ENCODE measurements around the gene PDCD4. TPM values are rescaled to one million over a fixed set of nuclear protein-coding genes. Genes with fewer than 3 reads are reported as not detected.

The PDCD4 gene
- 9.4 TPM for polyA plus RNA-seq (2013, experiment 1 of 2)
- 9.1 TPM for polyA plus RNA-seq (2013, experiment 2 of 2)

DNA sequence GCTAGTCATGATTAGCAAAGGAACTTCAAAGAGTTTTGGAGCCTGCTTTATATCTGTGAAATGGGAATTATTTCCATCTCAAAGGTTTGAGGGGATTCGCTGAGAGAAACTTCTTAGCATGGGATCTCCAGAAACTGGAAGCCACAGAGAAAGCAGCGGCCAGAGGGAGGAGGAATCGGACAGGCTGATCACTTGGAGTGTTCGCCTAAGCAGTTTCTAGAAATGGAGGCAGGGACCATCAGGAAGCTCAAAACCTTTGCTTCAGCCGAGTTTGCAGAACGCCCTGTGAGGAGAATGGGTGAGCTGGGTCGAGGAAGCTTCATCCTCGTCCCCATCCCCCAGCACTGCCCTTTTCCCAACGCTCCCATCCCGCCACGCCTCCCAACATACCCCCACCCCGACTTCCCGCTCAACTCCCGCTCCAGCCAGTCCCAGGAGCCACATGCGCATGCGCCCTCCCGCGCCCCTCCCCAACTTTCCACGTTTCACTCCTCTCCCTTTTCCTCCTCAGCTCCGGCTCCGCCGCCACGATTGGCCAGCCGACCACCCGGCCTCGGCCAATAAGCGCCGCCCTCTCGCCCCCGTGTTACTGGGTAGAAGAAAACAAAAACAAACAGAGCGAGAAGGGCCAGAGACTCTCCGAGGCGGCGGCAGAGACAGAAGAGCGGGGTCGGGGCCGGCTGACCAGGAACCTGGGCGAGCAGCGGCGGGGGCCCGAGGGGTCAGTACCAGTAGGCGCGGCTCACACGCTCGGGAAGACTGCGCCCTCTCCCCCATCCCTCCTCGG is at the start of gene PDCD4:
TSS of gene PDCD4 (plus strand) at position 631 of the 787 bp plus-strand sequence. CDS start 4,100 bp downstream, outside the sequence.
- Histone ChIP-seq H3K79me2 (ENCODE audit: control insufficient read depth, insufficient read depth, low read length) (no peaks in the 10 kb centered on the region), H3K18ac (ENCODE audit: low read length) (peak within 1 kb of the TSS; percentile 72), H3K4me2 (ENCODE audit: low read length) (peak within 1 kb of the TSS; percentile 89), H3K56ac (ENCODE audit: low read length) (peak within 1 kb of the TSS; percentile 85), H3K36me3 (ENCODE audit: control insufficient read depth, insufficient read depth, low read length) (no peaks in the 10 kb centered on the region), H3K79me1 (ENCODE audit: low read length) (no peaks in the 10 kb centered on the region), H3K27ac (ENCODE audit: low read depth, low read length) (peak within 1 kb of the TSS; percentile 95), H2AK5ac (ENCODE audit: low read length) (peak within 1 kb of the TSS; percentile 15), H4K5ac (ENCODE audit: low read length) (peak within 1 kb of the TSS; percentile 77), H2BK5ac (ENCODE audit: low read length) (peak within 1 kb of the TSS; percentile 36), H3K9ac (ENCODE audit: low read length) (peak within 1 kb of the TSS; percentile 63), H3K4me1 (ENCODE audit: control insufficient read depth, low read depth, low read length) (peaks cover 5% of the 10 kb centered on the region), H2BK15ac (replicated peaks; ENCODE audit: low read depth) (no peak within 1 kb of the TSS), H3K4me3 (ENCODE audit: low read length) (peak within 1 kb of the TSS; percentile 50), H3K4ac (ENCODE audit: low read depth, low read length) (peak within 1 kb of the TSS; percentile 10), H3K27me3 (ENCODE audit: insufficient read depth, low read length, poor library complexity) (no peaks in the 10 kb centered on the region), H2BK120ac (ENCODE audit: low read depth, low read length) (peak within 1 kb of the TSS; percentile 18), H3K23ac (ENCODE audit: low read length) (no peak within 1 kb of the TSS), H4K8ac (ENCODE audit: low read depth, low read length) (peak within 1 kb of the TSS; percentile 44)
- peak; percentile 99 for DNase-seq
- no CpG with 5 or more reads among the region's 47 CpGs for WGBS (ENCODE audit: extremely low coverage, insufficient coverage, low lambda C conversion rate)

DNA sequence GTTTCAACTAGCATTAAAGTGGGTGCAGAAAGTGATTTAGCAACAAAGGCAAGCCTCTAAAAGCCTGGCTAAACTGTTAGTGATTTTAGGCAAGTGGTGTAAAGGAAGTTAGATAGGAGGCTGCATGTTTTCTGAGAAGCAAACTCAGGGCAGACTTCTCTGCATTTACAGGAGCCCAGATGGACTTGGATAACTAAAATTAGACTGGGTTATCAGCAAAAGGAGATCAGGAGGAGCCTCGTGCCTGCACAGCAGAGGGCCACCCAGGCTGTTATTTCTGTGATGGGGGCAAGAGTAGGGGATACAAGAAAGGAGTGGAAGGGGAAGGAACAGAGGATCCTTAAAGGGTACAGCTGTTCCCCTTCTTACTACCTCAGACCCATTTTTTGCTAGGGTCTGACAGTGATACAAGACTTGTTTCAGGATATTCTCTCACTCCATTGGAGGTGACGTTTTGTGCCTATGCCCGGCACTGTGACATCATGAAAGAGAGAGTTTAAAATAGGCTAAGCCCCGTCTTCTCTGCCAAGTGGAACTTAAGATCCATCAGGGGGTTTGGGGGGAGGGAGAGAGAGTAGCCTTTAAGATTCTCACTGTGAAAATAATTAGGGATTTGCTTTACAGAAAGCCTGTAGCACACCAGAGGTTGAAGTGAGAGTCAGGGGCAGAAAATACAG is 49.6 kb upstream of the PDCD4 start:
- H3K18ac ChIP-seq (ENCODE audit: low read length) = no peak overlapping the region

DNA sequence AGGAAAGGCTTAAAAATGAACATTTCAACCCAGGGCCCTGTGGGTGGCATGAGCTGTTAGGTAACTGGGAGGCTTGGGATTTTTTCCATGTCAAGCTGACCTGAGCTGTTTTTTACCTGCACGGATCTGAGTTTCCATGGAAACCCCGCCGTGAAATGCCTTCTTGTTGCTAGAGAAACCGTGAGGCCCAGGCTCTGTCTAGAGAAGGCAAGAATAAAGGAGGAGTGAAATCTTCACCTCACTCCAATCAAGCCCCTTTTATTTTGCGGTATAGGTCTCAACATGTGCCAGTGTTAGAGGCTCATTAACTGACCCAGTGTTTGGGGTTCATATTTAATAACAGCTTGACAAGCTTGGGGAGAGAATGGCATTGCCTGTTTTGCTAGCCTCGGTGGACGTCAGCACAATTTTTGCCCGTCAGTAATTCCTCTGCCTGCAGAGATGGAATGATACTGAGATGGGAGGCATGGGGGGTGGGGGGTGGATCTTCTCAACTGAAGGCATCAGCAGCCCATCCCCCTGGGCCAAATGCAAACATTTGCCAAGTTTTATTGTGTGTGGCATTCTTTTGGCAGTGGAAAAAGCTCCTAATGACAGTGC is 48.9 kb upstream of the PDCD4 start:
- no peak overlapping the region for H3K9ac ChIP-seq (ENCODE audit: low read length)
- no peak overlapping the region for H2BK120ac ChIP-seq (ENCODE audit: low read depth, low read length)
- peaks cover 6% of the 10 kb centered on the region for H3K4me1 ChIP-seq (ENCODE audit: control insufficient read depth, low read depth, low read length)
- no peaks in the 10 kb centered on the region for H3K27me3 ChIP-seq (ENCODE audit: insufficient read depth, low read length, poor library complexity)
- WGBS (ENCODE audit: extremely low coverage, insufficient coverage, low lambda C conversion rate) = no CpG with 5 or more reads among the region's 8 CpGs
- H2BK5ac ChIP-seq (ENCODE audit: low read length) = no peak overlapping the region
- no peaks in the 10 kb centered on the region for H3K79me2 ChIP-seq (ENCODE audit: control insufficient read depth, insufficient read depth, low read length)
- H2AK5ac ChIP-seq (ENCODE audit: low read length) = no peak overlapping the region
- H3K56ac ChIP-seq (ENCODE audit: low read length) = no peak overlapping the region
- H3K79me1 ChIP-seq (ENCODE audit: low read length) = no peaks in the 10 kb centered on the region
- H3K23ac ChIP-seq (ENCODE audit: low read length) = no peak overlapping the region
- H3K4me2 ChIP-seq (ENCODE audit: low read length) = no peak overlapping the region
- peak; percentile 95 for DNase-seq
- H4K8ac ChIP-seq (ENCODE audit: low read depth, low read length) = no peak overlapping the region
- no peak overlapping the region for H2BK15ac ChIP-seq (replicated peaks; ENCODE audit: low read depth)
- no peaks in the 10 kb centered on the region for H3K36me3 ChIP-seq (ENCODE audit: control insufficient read depth, insufficient read depth, low read length)
- no peak overlapping the region for H3K4ac ChIP-seq (ENCODE audit: low read depth, low read length)
- H3K4me3 ChIP-seq (ENCODE audit: low read length) = no peak overlapping the region
- H3K18ac ChIP-seq (ENCODE audit: low read length) = no peak overlapping the region
- H4K5ac ChIP-seq (ENCODE audit: low read length) = no peak overlapping the region
- no peak overlapping the region for H3K27ac ChIP-seq (ENCODE audit: low read depth, low read length)

More for the DNA sequence above, 49.6 kb upstream of the PDCD4 start:
- no peak overlapping the region for H4K8ac ChIP-seq (ENCODE audit: low read depth, low read length)
- H3K23ac ChIP-seq (ENCODE audit: low read length) = no peak overlapping the region
- H3K9ac ChIP-seq (ENCODE audit: low read length) = no peak overlapping the region
- H2AK5ac ChIP-seq (ENCODE audit: low read length) = no peak overlapping the region
- no peak for DNase-seq
- H3K4me3 ChIP-seq (ENCODE audit: low read length) = no peak overlapping the region
- H3K79me2 ChIP-seq (ENCODE audit: control insufficient read depth, insufficient read depth, low read length) = no peaks in the 10 kb centered on the region
- H2BK120ac ChIP-seq (ENCODE audit: low read depth, low read length) = no peak overlapping the region
- no CpG with 5 or more reads among the region's 4 CpGs for WGBS (ENCODE audit: extremely low coverage, insufficient coverage, low lambda C conversion rate)
- peaks cover 6% of the 10 kb centered on the region for H3K4me1 ChIP-seq (ENCODE audit: control insufficient read depth, low read depth, low read length)
- no peak overlapping the region for H3K27ac ChIP-seq (ENCODE audit: low read depth, low read length)
- no peak overlapping the region for H3K56ac ChIP-seq (ENCODE audit: low read length)
- no peak overlapping the region for H3K4ac ChIP-seq (ENCODE audit: low read depth, low read length)
- H2BK5ac ChIP-seq (ENCODE audit: low read length) = no peak overlapping the region
- H2BK15ac ChIP-seq (replicated peaks; ENCODE audit: low read depth) = no peak overlapping the region
- no peaks in the 10 kb centered on the region for H3K36me3 ChIP-seq (ENCODE audit: control insufficient read depth, insufficient read depth, low read length)
- H3K27me3 ChIP-seq (ENCODE audit: insufficient read depth, low read length, poor library complexity) = no peaks in the 10 kb centered on the region
- no peak overlapping the region for H4K5ac ChIP-seq (ENCODE audit: low read length)
- H3K4me2 ChIP-seq (ENCODE audit: low read length) = no peak overlapping the region
- H3K79me1 ChIP-seq (ENCODE audit: low read length) = no peaks in the 10 kb centered on the region

DNA sequence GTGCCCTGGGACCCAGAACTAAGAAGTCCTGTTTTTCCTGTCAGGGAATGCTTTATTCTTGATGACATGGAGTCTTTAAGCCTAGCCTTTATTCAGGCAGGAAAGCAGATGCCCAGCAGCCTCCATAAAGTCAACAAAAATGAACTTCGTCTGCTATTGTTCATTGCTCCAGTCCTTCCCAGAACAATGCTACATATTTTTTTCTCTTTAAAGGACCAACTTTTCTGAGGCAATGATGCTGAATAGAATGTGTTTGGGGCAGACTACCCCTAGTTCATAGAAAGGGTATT is 47.6 kb upstream of the PDCD4 start:
- H2BK5ac ChIP-seq (ENCODE audit: low read length) = no peak overlapping the region
- no CpG with 5 or more reads among the region's 1 CpG for WGBS (ENCODE audit: extremely low coverage, insufficient coverage, low lambda C conversion rate)
- H3K27me3 ChIP-seq (ENCODE audit: insufficient read depth, low read length, poor library complexity) = no peaks in the 10 kb centered on the region
- H3K23ac ChIP-seq (ENCODE audit: low read length) = no peak overlapping the region
- no peaks in the 10 kb centered on the region for H3K36me3 ChIP-seq (ENCODE audit: control insufficient read depth, insufficient read depth, low read length)
- no peak overlapping the region for H3K27ac ChIP-seq (ENCODE audit: low read depth, low read length)
- no peak overlapping the region for H3K4me2 ChIP-seq (ENCODE audit: low read length)
- no peak overlapping the region for H3K18ac ChIP-seq (ENCODE audit: low read length)
- no peak overlapping the region for H3K9ac ChIP-seq (ENCODE audit: low read length)
- H2AK5ac ChIP-seq (ENCODE audit: low read length) = no peak overlapping the region
- H2BK120ac ChIP-seq (ENCODE audit: low read depth, low read length) = no peak overlapping the region
- no peaks in the 10 kb centered on the region for H3K79me1 ChIP-seq (ENCODE audit: low read length)
- H3K56ac ChIP-seq (ENCODE audit: low read length) = no peak overlapping the region
- H4K5ac ChIP-seq (ENCODE audit: low read length) = no peak overlapping the region
- H3K79me2 ChIP-seq (ENCODE audit: control insufficient read depth, insufficient read depth, low read length) = no peaks in the 10 kb centered on the region
- H4K8ac ChIP-seq (ENCODE audit: low read depth, low read length) = no peak overlapping the region
- H2BK15ac ChIP-seq (replicated peaks; ENCODE audit: low read depth) = no peak overlapping the region
- DNase-seq = no peak
- no peak overlapping the region for H3K4ac ChIP-seq (ENCODE audit: low read depth, low read length)
- H3K4me3 ChIP-seq (ENCODE audit: low read length) = no peak overlapping the region
- peaks cover 6% of the 10 kb centered on the region for H3K4me1 ChIP-seq (ENCODE audit: control insufficient read depth, low read depth, low read length)

DNA sequence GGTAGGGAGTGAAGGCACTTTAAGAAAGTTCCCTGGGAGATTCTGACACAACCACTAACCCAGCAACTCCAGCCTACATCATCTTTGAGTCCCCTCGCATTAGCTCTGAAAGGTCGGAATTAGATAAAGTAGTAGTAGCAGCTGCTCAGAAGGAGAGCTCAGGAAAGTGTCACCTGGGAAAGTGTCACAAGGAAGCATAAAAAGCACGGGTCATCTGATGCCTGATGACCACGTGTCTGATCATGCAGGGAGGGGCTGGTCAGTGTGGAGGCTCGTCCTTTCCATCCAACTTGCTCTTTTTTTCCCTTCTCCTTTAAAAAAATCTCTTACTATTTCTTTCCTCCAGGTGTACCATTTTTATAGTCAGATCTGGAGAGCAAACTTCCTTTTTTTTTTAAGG is 47.1 kb upstream of the PDCD4 start:
- WGBS (ENCODE audit: extremely low coverage, insufficient coverage, low lambda C conversion rate) = no CpG with 5 or more reads among the region's 5 CpGs
- Histone ChIP-seq H2AK5ac (ENCODE audit: low read length) (no peak overlapping the region), H3K4me3 (ENCODE audit: low read length) (no peak overlapping the region), H3K4me1 (ENCODE audit: control insufficient read depth, low read depth, low read length) (peaks cover 6% of the 10 kb centered on the region), H4K8ac (ENCODE audit: low read depth, low read length) (no peak overlapping the region), H3K56ac (ENCODE audit: low read length) (no peak overlapping the region), H3K9ac (ENCODE audit: low read length) (no peak overlapping the region), H3K23ac (ENCODE audit: low read length) (no peak overlapping the region), H3K27me3 (ENCODE audit: insufficient read depth, low read length, poor library complexity) (no peaks in the 10 kb centered on the region), H2BK15ac (replicated peaks; ENCODE audit: low read depth) (no peak overlapping the region), H4K5ac (ENCODE audit: low read length) (no peak overlapping the region), H2BK5ac (ENCODE audit: low read length) (no peak overlapping the region), H3K4me2 (ENCODE audit: low read length) (no peak overlapping the region), H3K79me2 (ENCODE audit: control insufficient read depth, insufficient read depth, low read length) (no peaks in the 10 kb centered on the region), H3K4ac (ENCODE audit: low read depth, low read length) (no peak overlapping the region), H3K79me1 (ENCODE audit: low read length) (no peaks in the 10 kb centered on the region), H3K18ac (ENCODE audit: low read length) (no peak overlapping the region), H2BK120ac (ENCODE audit: low read depth, low read length) (no peak overlapping the region), H3K36me3 (ENCODE audit: control insufficient read depth, insufficient read depth, low read length) (no peaks in the 10 kb centered on the region), H3K27ac (ENCODE audit: low read depth, low read length) (no peak overlapping the region)
- DNase-seq = no peak
